MCF 10A (cell line): ENCODE measurements around the gene PTPRR. TPM values are rescaled to one million over a fixed set of nuclear protein-coding genes. Genes with fewer than 3 reads are reported as not detected.

Experiments used
- BruUV-seq: library from RNA; stranded (reverse); fragments of 400-500 nt; replicated peaks from 2 replicates; lab custom pipeline; 2021; lab: Mats Ljungman, UMichigan
- CTCF ChIA-PET: fragments of 300-600 bp; sonication (Branson Sonifier 250); formaldehyde crosslinking; extraction: SDS; loops from one replicate; lab custom pipeline; 2021; ENCODE audit warnings: antibody characterized with exemption, inconsistent platforms; lab: Yijun Ruan, JAX
- POLR2A ChIA-PET: fragments of 300-600, 350-650 bp; sonication (Branson Sonifier 250); formaldehyde crosslinking; extraction: SDS; loops from one replicate; lab custom pipeline; 2020; ENCODE audit warnings: antibody characterized with exemption, inconsistent platforms; lab: Yijun Ruan, JAX
- DNase-seq: peaks from one replicate; pipeline ENCODE4 v3.0.0-alpha.2; 2018; ENCODE audit not compliant: unreplicated experiment
- H3K27ac Mint-ChIP-seq: one replicate; pipeline ENCODE4 v1.8.0; 2022; ENCODE audit warnings: mild to moderate bottlenecking, low read depth, mixed read lengths; ENCODE audit not compliant: unreplicated experiment
- H3K27me3 Mint-ChIP-seq: one replicate; pipeline ENCODE4 v1.8.0; 2022; ENCODE audit warnings: mixed read lengths; ENCODE audit not compliant: insufficient read depth, unreplicated experiment
- H3K36me3 Mint-ChIP-seq: one replicate; pipeline ENCODE4 v1.8.0; 2022; ENCODE audit warnings: mild to moderate bottlenecking, moderate library complexity, mixed read lengths; ENCODE audit not compliant: insufficient read depth, unreplicated experiment
- H3K4me1 Mint-ChIP-seq: one replicate; pipeline ENCODE4 v1.8.0; 2022; ENCODE audit warnings: mixed read lengths; ENCODE audit not compliant: insufficient read depth, unreplicated experiment
- H3K4me3 Mint-ChIP-seq: one replicate; pipeline ENCODE4 v1.8.0; 2022; ENCODE audit warnings: mild to moderate bottlenecking, moderate library complexity, mixed read lengths; ENCODE audit not compliant: unreplicated experiment
- H3K9me3 Mint-ChIP-seq: one replicate; pipeline ENCODE4 v1.8.0; 2022; ENCODE audit warnings: mixed read lengths; ENCODE audit not compliant: unreplicated experiment
- intact Hi-C: fragments of 100-400 bp; cut with micrococcal nuclease; formaldehyde crosslinking; loops from 2 replicates; pipeline ENCODE4 v1.14.1; 2022
- total RNA-seq: library from RNA; stranded (reverse); gene quantifications from 2 replicates; pipeline ENCODE4 v1.2.3, GENCODE V29; 2022
- TF ChIP-seq, protein P1 (sequence below): fragments of 200-600 bp; IDR thresholded peaks from one replicate; pipeline ENCODE4 v1.8.0; 2022; ENCODE audit warnings: antibody characterized with exemption, mild to moderate bottlenecking; ENCODE audit not compliant: unreplicated experiment

The PTPRR gene
- total RNA-seq, 1 experiment from 2014 or later = not detected

DNA sequence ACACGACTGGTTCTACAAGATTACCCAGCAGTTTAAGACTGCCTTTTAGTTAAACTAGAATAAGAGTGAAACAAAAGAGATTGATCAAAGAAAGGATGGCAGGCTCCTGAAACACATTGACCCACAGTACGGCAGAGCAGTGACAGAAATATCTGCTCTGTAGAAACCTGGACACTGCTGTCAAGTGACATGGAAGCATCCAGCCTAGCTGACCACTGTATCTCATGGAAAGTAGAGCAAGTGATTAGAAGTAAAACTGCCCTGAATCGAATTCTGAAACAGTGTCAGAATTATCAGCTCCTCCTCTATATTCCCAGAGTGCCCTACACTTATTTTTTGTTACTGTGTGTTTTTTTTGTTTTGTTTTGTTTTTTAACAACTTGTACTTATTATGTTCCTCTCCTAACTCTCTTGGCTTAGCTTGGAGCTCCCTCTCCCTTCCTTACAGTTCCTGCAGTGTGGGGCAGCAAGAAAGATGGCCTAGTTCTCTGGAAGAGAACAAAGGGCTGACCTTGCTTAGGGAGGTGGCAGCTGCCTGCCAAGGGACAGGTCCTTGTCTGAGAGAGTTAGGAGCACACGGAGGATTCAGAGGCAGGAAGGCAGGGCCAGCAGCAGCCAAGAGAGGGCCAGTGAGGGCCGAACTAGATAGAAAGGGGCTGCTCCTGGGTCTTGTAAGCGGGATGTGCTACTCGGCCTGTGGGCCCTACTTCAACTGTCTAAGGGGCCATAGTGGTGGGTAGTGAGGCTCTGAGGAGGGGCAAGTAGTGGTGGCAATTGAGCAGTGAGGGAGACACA is 97.2 kb downstream of the PTPRR start:
- no peak for DNase-seq
- H3K27ac Mint-ChIP-seq = peak overlapping the region; percentile 76
- ChIA-PET CTCF (interaction anchor here (0.5 to 1.0 kb wide), 3 partner anchors 15 to 90 kb away, joined by 3 read pairs; no protein-coding TSS in a partner anchor), POLR2A (interaction anchor here (0.7 kb wide), 1 partner anchor 11 kb away, joined by 3 read pairs; no protein-coding TSS in a partner anchor)
- H3K36me3 Mint-ChIP-seq = no peaks in the 10 kb centered on the region
- TF ChIP-seq, protein P1, sequence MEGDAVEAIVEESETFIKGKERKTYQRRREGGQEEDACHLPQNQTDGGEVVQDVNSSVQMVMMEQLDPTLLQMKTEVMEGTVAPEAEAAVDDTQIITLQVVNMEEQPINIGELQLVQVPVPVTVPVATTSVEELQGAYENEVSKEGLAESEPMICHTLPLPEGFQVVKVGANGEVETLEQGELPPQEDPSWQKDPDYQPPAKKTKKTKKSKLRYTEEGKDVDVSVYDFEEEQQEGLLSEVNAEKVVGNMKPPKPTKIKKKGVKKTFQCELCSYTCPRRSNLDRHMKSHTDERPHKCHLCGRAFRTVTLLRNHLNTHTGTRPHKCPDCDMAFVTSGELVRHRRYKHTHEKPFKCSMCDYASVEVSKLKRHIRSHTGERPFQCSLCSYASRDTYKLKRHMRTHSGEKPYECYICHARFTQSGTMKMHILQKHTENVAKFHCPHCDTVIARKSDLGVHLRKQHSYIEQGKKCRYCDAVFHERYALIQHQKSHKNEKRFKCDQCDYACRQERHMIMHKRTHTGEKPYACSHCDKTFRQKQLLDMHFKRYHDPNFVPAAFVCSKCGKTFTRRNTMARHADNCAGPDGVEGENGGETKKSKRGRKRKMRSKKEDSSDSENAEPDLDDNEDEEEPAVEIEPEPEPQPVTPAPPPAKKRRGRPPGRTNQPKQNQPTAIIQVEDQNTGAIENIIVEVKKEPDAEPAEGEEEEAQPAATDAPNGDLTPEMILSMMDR = no peak
- H3K4me1 Mint-ChIP-seq = peaks cover 8% of the 10 kb centered on the region
- peaks cover 7% of the 10 kb centered on the region for H3K9me3 Mint-ChIP-seq
- BruUV-seq = no TSS peak
- no peak overlapping the region for H3K4me3 Mint-ChIP-seq
- no peaks in the 10 kb centered on the region for H3K27me3 Mint-ChIP-seq
- intact Hi-C loops = no loop called here

DNA sequence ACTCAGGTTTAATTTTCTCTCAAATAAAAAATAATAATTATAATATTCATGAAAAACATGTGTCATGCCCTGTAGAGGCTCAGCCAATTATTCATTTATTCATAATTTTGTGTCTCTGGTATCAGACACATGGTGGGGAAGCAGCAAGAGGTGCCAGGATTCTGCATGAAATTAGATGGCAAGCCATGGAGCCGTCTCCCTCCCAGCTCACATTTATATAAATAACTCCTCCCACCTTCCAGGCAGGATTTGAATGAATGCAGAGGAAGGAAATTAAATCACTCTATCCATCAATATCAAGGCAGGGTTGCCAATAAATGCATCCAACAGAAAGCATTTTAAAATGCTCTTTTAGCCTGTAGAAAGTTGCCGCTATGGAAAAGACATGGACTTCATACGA is 98.1 kb downstream of the PTPRR start:
- no peak overlapping the region for H3K4me3 Mint-ChIP-seq
- DNase-seq = no peak
- H3K4me1 Mint-ChIP-seq = peaks cover 8% of the 10 kb centered on the region
- intact Hi-C loops = no loop called here
- no peaks in the 10 kb centered on the region for H3K27me3 Mint-ChIP-seq
- H3K36me3 Mint-ChIP-seq = no peaks in the 10 kb centered on the region
- BruUV-seq = no TSS peak
- CTCF ChIA-PET = interaction anchor here (1.1 kb wide), 1 partner anchor 27 kb away, joined by 6 read pairs; no protein-coding TSS in a partner anchor
- TF ChIP-seq, protein P1 = no peak
- peaks cover 7% of the 10 kb centered on the region for H3K9me3 Mint-ChIP-seq
- POLR2A ChIA-PET = interaction anchor here (1.2 kb wide), 1 partner anchor 8 kb away, joined by 3 read pairs; no protein-coding TSS in a partner anchor
- no peak overlapping the region for H3K27ac Mint-ChIP-seq

GRCh38 chr12:70815971-70816391 is 104.6 kb downstream of the PTPRR start:
- DNase-seq = no peak
- Mint-ChIP-seq H3K36me3 (no peaks in the 10 kb centered on the region), H3K9me3 (peaks cover 6% of the 10 kb centered on the region), H3K27me3 (no peaks in the 10 kb centered on the region), H3K4me1 (peaks cover 20% of the 10 kb centered on the region), H3K27ac (peak overlapping the region; percentile 84), H3K4me3 (no peak overlapping the region)
- intact Hi-C loops = loop anchor here (5.0 kb wide), 1 partner anchor 59 kb away; no protein-coding TSS in a partner anchor
- TF ChIP-seq, protein P1 = no peak
- ChIA-PET POLR2A (interaction anchor here (1.0 kb wide), 1 partner anchor 25 kb away, joined by 3 read pairs; no protein-coding TSS in a partner anchor), CTCF (no interaction called here)
- no TSS peak for BruUV-seq

- POLR2A ChIA-PET = interaction anchor here (0.7 to 1.5 kb wide), 3 partner anchors 12 to 194 kb away, joined by 3 to 6 read pairs (median 3); no protein-coding TSS in a partner anchor
- Mint-ChIP-seq H3K4me3 (no peak overlapping the region), H3K36me3 (no peaks in the 10 kb centered on the region), H3K27ac (peak overlapping the region; percentile 84), H3K9me3 (no peaks in the 10 kb centered on the region), H3K27me3 (no peaks in the 10 kb centered on the region), H3K4me1 (peaks cover 20% of the 10 kb centered on the region)
- DNase-seq = no peak
- TF ChIP-seq, protein P1 = no peak
- no TSS peak for BruUV-seq
- CTCF ChIA-PET = interaction anchor here (0.5 kb wide), 1 partner anchor 34 kb away, joined by 3 read pairs; no protein-coding TSS in a partner anchor
- intact Hi-C loops = loop anchor here (5.0 kb wide), 1 partner anchor 58 kb away; no protein-coding TSS in a partner anchor
Measured at GRCh38 chr12:70815056-70815455, 105.5 kb downstream of the PTPRR start.
